Activated CD8-positive, alpha-beta T cell treated with anti-CD3 and anti-CD28 coated beads, Interleukin-2, amount 10 ng/mL, durations not matched to agents 7 days and 5 days (primary cell): Measurements from ENCODE around the gene KLHL2. TPM values are rescaled to one million over a fixed set of nuclear protein-coding genes. Genes with fewer than 3 reads are reported as not detected.
"Not testable (repeated sequence)": the region's sequence is repeated elsewhere in the genome, so short reads cannot be mapped to it uniquely, and the experiment has no call there.

Experiments used
- ATAC-seq: fragments of 150-1000 bp; cut with Tn5 transposase; one replicate; pipeline ENCODE4 v1.10.0; 2021; ENCODE audit warnings: moderate library complexity
- CTCF ChIA-PET: fragments of 350-600 bp; sonication (Branson Sonifier 250); formaldehyde crosslinking; loops from one replicate; lab custom pipeline; 2021; ENCODE audit warnings: antibody characterized with exemption; lab: Charles Lee
- POLR2A ChIA-PET: fragments of 350-600 bp; sonication (Branson Sonifier 250); formaldehyde crosslinking; loops from one replicate; lab custom pipeline; 2021; ENCODE audit warnings: antibody characterized with exemption; lab: Charles Lee
- DNase-seq: peaks from one replicate; pipeline ENCODE4 v3.0.0-alpha.2; 2020
- H3K27ac Mint-ChIP-seq: one replicate; pipeline ENCODE4 v1.8.0; 2021; ENCODE audit warnings: mild to moderate bottlenecking, mixed read lengths
- H3K27me3 Mint-ChIP-seq: one replicate; pipeline ENCODE4 v1.8.0; 2021; ENCODE audit warnings: low read depth, mixed read lengths
- H3K36me3 Mint-ChIP-seq: one replicate; pipeline ENCODE4 v1.8.0; 2021; ENCODE audit warnings: low read depth, mixed read lengths
- H3K4me1 Mint-ChIP-seq: one replicate; pipeline ENCODE4 v1.8.0; 2021; ENCODE audit warnings: low read depth, mixed read lengths
- H3K4me3 Mint-ChIP-seq: one replicate; pipeline ENCODE4 v1.8.0; 2021; ENCODE audit warnings: mild to moderate bottlenecking, mixed read lengths
- H3K9me3 Mint-ChIP-seq: one replicate; pipeline ENCODE4 v1.8.0; 2022; ENCODE audit warnings: mixed read lengths; ENCODE audit not compliant: insufficient read depth
- total RNA-seq, 2 experiments: library from RNA; stranded (reverse); gene quantifications; one replicate each; pipeline ENCODE4 v1.2.3, GENCODE V29; 2021

Gene KLHL2, protein sequence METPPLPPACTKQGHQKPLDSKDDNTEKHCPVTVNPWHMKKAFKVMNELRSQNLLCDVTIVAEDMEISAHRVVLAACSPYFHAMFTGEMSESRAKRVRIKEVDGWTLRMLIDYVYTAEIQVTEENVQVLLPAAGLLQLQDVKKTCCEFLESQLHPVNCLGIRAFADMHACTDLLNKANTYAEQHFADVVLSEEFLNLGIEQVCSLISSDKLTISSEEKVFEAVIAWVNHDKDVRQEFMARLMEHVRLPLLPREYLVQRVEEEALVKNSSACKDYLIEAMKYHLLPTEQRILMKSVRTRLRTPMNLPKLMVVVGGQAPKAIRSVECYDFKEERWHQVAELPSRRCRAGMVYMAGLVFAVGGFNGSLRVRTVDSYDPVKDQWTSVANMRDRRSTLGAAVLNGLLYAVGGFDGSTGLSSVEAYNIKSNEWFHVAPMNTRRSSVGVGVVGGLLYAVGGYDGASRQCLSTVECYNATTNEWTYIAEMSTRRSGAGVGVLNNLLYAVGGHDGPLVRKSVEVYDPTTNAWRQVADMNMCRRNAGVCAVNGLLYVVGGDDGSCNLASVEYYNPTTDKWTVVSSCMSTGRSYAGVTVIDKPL
- 10 to 100 TPM; 32.9 to 36.4 TPM for total RNA-seq

DNA sequence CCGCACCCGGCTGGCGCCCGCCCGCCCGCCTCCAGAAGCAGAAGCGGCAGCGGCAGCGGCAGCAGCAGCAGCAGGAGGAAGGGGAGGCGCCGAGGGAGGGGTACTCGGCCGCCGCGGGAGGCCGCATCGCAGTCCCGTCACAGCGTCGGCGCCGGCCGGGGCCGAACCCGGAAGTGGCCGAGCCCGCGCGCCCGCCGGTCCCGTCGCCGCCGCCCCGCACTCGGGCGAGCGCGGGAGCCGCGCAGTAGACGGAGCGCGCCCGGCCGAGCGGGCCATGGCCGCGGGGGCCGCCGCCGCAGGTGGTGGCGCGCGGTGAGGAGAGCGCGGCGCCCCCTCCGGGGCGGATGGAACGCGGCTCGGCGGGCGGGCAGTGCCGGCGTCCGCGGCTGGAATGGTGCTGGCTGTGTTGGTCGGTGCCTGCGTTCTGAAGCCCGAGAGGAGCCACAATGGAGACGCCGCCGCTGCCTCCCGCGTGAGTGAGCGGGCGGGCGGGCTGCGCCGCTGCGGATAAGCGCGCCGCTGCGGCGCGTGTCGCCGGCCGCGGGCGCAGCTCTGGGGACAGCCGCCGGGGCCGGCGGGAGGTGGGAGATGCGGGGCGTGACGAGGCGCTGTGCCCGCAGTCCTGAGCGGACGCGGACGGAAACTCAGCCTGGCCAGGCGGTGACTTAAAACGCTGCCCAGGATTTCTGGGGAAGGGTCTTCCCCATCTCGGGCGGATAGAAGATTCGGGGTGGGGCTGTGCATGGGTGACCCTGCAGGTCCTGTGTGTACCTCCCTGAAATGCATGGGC lies at the start of gene KLHL2:
Gene KLHL2 (plus strand): TSS at position 131 of the 790 bp plus-strand sequence. CDS start 316 bp downstream, at position 447.
- Mint-ChIP-seq H3K27me3 (no peaks in the 10 kb centered on the region), H3K36me3 (peaks cover 28% of the 10 kb centered on the region), H3K4me1 (peaks cover 68% of the 10 kb centered on the region), H3K4me3 (peak within 1 kb of the TSS; percentile 90), H3K27ac (peak within 1 kb of the TSS; percentile 89), H3K9me3 (no peaks in the 10 kb centered on the region)
- CTCF ChIA-PET = interaction anchor here (1.8 to 2.9 kb wide), 3 partner anchors 9 to 95 kb away, joined by 6 to 9 read pairs (median 6); partner anchors contain the start of gene TMEM192
- peak; percentile 83 for ATAC-seq
- POLR2A ChIA-PET = interaction anchor here (0.6 to 1.6 kb wide), 7 partner anchors 22 to 124 kb away, joined by 3 to 5 read pairs (median 3); no protein-coding TSS in a partner anchor
- peak; percentile 77 for DNase-seq

DNA sequence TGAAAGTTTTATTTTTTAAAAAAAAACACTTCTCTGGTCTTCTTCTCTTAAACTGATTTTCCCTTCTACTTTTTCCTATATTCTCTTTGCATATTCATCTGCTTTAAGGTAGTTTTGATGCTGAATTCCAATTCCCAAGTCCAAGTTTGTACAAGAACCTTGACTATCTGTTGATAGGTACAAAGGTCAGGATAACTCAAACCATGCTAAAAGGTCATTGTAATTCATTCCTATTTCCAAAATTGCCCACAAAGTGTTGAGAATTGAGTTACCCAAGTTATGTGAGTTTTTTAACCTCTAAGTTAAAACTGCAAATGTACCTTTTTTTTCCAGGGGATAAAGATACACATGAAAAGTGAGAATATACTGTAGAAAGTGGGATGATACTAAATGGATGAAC lies 48.6 kb upstream of the KLHL2 start:
- H3K9me3 Mint-ChIP-seq = no peaks in the 10 kb centered on the region
- no peak overlapping the region for H3K27ac Mint-ChIP-seq
- CTCF ChIA-PET = interaction anchor here (0.6 kb wide), 1 partner anchor 14 kb away, joined by 3 read pairs; no protein-coding TSS in a partner anchor
- H3K4me3 Mint-ChIP-seq = no peak overlapping the region
- POLR2A ChIA-PET = interaction anchor here (0.7 kb wide), 1 partner anchor 8 kb away, joined by 3 read pairs; no protein-coding TSS in a partner anchor
- H3K27me3 Mint-ChIP-seq = peaks cover 5% of the 10 kb centered on the region
- no peaks in the 10 kb centered on the region for H3K36me3 Mint-ChIP-seq
- H3K4me1 Mint-ChIP-seq = no peaks in the 10 kb centered on the region
- no peak for DNase-seq
- ATAC-seq = no peak

DNA sequence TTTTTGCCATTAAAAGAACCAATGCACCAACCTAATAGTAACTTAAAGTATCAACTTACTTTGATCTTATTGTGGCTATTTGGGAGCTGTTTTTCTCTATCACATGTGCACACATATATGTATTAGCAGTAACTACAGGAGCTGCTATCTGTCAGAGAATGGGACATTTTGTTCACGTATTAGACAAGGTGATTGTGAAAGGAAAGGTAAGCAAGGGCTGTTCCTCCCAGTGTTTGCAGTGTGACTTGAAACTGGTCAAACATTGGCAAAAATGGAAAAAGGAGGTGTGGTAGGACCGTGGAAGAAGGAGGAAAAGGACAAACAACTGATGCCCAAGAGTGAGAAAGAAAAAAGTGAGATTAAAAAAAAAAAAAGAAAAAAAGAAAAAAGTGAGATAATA lies 43.1 kb upstream of the KLHL2 start:
- CTCF ChIA-PET = no interaction called here
- Mint-ChIP-seq H3K4me1 (no peaks in the 10 kb centered on the region), H3K27ac (no peak overlapping the region), H3K4me3 (no peak overlapping the region), H3K36me3 (no peaks in the 10 kb centered on the region), H3K27me3 (peaks cover 5% of the 10 kb centered on the region), H3K9me3 (no peaks in the 10 kb centered on the region)
- ATAC-seq (no peak), DNase-seq (no peak)
- POLR2A ChIA-PET = no interaction called here

DNA sequence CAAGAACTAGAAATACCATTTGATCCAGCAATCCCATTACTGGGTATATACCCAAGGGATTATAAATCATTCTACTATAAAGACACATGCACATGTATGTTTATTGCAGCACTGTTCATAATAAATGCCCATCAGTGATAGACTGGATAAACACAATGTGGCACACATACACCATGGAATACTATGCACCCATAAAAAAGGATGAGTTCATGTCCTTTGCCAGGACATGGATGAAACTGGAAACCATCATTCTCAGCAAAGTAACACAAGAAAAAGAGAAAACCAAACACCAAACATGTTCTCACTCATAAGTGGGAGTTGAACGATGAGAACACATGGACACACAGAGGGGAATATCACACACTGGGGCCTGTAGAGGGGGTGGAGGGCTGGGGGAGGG lies 40.5 kb upstream of the KLHL2 start:
- H3K9me3 Mint-ChIP-seq, H3K4me3 Mint-ChIP-seq, ATAC-seq, CTCF ChIA-PET, H3K27me3 Mint-ChIP-seq, H3K27ac Mint-ChIP-seq, H3K36me3 Mint-ChIP-seq, H3K4me1 Mint-ChIP-seq, DNase-seq, POLR2A ChIA-PET: not testable (repeated sequence)

DNA sequence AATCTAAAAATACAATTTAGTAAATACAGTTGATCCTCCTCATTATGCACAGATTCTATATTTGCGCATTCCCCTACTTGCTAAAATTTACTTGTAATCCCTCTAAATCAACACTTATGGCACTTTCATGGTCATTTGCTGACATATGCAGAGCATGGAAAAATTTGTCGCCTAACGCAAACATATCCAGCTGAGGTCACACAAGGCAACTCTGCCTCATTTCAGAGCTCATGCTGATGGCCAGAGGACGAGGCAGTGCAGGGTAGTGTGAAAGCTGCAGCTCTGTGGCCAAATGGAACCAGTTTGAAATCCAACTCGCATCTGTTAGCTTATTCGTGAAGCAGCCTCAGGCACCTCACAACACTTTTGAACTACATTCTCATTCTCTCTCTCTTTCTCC lies 39.7 kb upstream of the KLHL2 start:
- H3K4me3 Mint-ChIP-seq = no peak overlapping the region
- DNase-seq = no peak
- ChIA-PET POLR2A (no interaction called here), CTCF (no interaction called here)
- ATAC-seq = no peak
- H3K27me3 Mint-ChIP-seq = peaks cover 5% of the 10 kb centered on the region
- H3K36me3 Mint-ChIP-seq = no peaks in the 10 kb centered on the region
- H3K4me1 Mint-ChIP-seq = no peaks in the 10 kb centered on the region
- no peak overlapping the region for H3K27ac Mint-ChIP-seq
- no peaks in the 10 kb centered on the region for H3K9me3 Mint-ChIP-seq

DNA sequence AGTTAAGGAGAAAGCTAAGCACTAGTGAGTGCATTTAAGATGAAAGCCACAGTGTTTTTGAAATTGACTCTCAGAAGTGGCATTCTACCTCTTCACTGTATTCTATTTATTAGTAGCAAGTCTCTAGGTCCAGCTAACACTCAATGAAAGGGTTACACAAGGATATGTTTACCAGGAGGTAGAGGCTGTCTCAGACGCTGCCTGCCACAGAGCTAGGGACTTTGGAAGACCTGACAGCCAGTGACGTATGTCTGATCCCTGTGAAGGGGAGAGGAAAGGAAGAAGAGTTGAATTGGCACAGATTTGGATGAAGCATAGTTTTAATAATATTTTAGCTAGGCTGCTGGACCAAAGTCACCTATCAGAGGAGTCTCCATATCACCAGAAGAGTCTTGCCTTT lies 36.5 kb upstream of the KLHL2 start:
- peaks cover 12% of the 10 kb centered on the region for H3K9me3 Mint-ChIP-seq
- H3K27me3 Mint-ChIP-seq = peaks cover 5% of the 10 kb centered on the region
- H3K36me3 Mint-ChIP-seq = peaks cover 5% of the 10 kb centered on the region
- H3K4me1 Mint-ChIP-seq = no peaks in the 10 kb centered on the region
- CTCF ChIA-PET = no interaction called here
- ATAC-seq (no peak), DNase-seq (no peak)
- H3K27ac Mint-ChIP-seq = no peak overlapping the region
- POLR2A ChIA-PET = no interaction called here
- no peak overlapping the region for H3K4me3 Mint-ChIP-seq

DNA sequence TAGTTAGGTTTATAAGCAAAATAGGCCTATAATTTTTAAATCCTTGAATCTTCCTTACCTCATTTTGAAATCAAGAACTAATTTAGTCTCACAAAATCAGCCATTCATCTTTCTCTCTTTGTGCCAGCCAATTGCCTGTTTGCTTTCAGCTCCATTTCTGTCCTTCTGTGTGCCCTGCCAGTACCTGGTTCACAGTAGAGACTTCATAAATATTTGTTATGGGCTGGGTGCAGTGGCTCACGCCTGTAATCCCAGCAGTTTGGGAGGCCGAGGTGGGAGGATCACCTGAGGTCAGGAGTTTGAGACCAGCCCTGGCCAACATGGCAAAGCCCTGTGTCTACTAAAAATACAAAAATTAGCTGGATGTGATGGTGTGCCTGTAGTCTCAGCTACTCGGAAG lies 31.9 kb upstream of the KLHL2 start:
- H3K36me3 Mint-ChIP-seq, H3K27ac Mint-ChIP-seq, POLR2A ChIA-PET, DNase-seq, H3K4me1 Mint-ChIP-seq, H3K4me3 Mint-ChIP-seq, H3K27me3 Mint-ChIP-seq, CTCF ChIA-PET, ATAC-seq: not testable (repeated sequence)
- peaks cover 12% of the 10 kb centered on the region for H3K9me3 Mint-ChIP-seq

DNA sequence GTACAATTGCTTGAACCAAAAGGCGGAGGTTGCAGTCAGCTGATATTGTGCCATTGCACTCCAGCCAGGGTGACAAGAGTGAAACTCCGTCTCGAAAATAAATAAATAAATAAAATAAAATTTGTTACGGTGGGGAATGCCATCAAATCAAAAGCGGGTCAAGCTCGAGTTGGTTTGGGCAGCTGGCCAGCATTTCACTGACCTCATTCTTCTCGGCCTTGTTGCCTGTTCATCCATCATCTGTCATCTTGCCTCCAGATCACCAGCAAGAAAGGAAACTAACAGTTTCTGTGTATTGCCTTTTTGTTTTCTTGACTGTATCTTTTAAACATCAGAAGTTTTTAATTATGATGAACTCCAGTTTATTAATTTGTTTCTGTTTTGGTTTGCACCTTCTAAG lies 31.5 kb upstream of the KLHL2 start:
- peaks cover 5% of the 10 kb centered on the region for H3K27me3 Mint-ChIP-seq
- DNase-seq (no peak), ATAC-seq (no peak)
- peaks cover 12% of the 10 kb centered on the region for H3K9me3 Mint-ChIP-seq
- no peak overlapping the region for H3K27ac Mint-ChIP-seq
- peaks cover 5% of the 10 kb centered on the region for H3K36me3 Mint-ChIP-seq
- ChIA-PET CTCF (no interaction called here), POLR2A (no interaction called here)
- no peak overlapping the region for H3K4me3 Mint-ChIP-seq
- H3K4me1 Mint-ChIP-seq = no peaks in the 10 kb centered on the region

DNA sequence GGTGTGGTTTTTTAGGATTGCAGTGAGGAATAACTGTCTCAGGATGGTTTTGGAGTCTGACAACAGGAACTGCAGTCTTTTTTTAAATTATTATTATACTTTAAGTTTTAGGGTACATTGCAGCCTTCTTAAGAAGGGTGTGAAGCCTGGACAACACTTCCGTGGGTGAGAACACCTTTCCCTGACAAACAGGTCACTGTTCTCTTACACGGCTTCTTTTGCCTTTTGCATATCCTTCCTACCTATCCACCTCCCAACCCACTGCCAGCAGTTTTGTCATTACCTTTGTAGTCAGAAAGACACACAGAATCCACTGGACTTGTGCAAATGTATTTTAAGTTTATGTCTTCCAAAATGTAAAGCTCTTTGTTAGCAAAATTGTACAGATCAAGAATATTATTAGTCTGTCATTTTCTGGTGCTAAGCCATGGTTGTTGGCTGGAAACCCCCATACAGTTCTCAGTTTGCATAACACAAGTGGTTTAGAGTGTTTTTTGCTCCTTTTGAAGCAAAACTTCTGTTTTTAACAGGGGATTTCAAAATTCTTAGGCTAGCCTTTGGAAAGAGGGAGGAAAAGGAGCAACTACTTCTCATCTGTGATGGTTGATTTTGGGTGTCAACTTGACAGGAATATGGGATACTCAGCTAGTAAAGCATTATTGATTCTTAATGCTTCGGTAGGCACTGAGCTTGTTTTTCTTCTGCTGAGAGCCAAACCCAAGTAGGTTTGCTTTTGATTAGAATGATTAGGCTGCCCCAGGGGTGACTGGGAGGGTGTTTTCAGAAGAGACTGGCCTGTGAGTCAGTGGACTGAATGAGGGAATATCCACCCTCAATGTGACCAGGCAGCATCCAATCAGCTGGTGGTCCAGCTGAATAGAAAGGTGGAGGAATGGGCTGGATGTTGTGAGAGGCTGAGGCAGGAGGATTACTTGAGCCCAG lies 29.4 kb upstream of the KLHL2 start:
- Mint-ChIP-seq H3K4me1 (no peaks in the 10 kb centered on the region), H3K9me3 (peaks cover 12% of the 10 kb centered on the region), H3K27ac (no peak overlapping the region), H3K4me3 (no peak overlapping the region), H3K27me3 (peaks cover 2% of the 10 kb centered on the region), H3K36me3 (peaks cover 5% of the 10 kb centered on the region)
- ChIA-PET POLR2A (no interaction called here), CTCF (interaction anchor here (1.0 kb wide), 1 partner anchor 65 kb away, joined by 4 read pairs; the partner anchor contains the start of gene TMEM192)
- DNase-seq (no peak), ATAC-seq (no peak)

DNA sequence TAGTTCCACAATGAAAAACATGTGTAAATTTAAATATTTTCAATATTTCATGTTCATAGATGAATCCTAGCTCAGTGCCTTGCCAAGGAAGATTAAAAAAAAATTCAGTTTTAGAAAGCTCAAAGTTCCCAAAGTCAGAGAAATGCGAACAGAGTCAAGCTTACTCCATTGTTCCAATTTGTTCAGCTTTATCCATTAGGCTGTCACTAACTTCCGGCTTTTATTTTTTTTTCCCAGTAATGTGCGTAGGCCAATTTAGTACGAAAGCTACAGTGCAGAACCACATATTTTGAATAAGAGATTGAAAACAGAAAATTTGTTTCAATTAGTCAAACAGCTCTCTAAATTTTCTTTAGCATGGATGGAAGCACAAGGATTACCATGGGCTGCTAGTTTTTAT lies 23.1 kb upstream of the KLHL2 start:
- no peak overlapping the region for H3K27ac Mint-ChIP-seq
- H3K36me3 Mint-ChIP-seq = peaks cover 3% of the 10 kb centered on the region
- POLR2A ChIA-PET = no interaction called here
- ATAC-seq (no peak), DNase-seq (no peak)
- no peak overlapping the region for H3K4me3 Mint-ChIP-seq
- no peaks in the 10 kb centered on the region for H3K4me1 Mint-ChIP-seq
- no peaks in the 10 kb centered on the region for H3K9me3 Mint-ChIP-seq
- H3K27me3 Mint-ChIP-seq = peaks cover 2% of the 10 kb centered on the region
- CTCF ChIA-PET = interaction anchor here (1.0 kb wide), 1 partner anchor 159 kb away, joined by 3 read pairs; no protein-coding TSS in a partner anchor

DNA sequence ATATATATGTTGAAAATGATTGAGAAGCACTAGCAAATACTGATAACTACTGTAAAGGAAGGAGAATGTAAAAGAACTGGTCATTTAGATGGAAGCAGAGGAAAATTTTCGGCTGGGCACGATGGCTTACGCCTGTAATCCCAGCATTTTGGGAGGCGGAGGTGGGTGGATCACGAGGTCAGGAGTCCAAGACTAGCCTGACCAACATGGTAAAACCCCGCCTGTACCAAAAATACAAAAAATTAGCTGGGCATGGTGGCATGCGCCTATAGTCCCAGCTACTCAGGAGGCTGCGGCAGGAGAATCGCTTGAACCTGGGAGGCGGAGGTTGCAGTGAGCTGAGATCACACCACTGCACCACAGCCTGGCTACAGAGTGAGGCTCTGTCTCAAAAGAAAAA lies 22.4 kb upstream of the KLHL2 start:
- H3K9me3 Mint-ChIP-seq, CTCF ChIA-PET, H3K36me3 Mint-ChIP-seq, H3K27ac Mint-ChIP-seq, H3K4me1 Mint-ChIP-seq, H3K27me3 Mint-ChIP-seq, H3K4me3 Mint-ChIP-seq, DNase-seq, POLR2A ChIA-PET, ATAC-seq: not testable (repeated sequence)
